ENCODE data around the gene SIM2. TPM values are rescaled to one million over a fixed set of nuclear protein-coding genes. Genes with fewer than 3 reads are reported as not detected.

The SIM2 gene
- total and polyA plus RNA-seq, 2 of the 13 experiments (the other 11 are each of a cell fraction or from before 2014, with no cell fraction given): 0.36 to 0.53 TPM

DNA sequence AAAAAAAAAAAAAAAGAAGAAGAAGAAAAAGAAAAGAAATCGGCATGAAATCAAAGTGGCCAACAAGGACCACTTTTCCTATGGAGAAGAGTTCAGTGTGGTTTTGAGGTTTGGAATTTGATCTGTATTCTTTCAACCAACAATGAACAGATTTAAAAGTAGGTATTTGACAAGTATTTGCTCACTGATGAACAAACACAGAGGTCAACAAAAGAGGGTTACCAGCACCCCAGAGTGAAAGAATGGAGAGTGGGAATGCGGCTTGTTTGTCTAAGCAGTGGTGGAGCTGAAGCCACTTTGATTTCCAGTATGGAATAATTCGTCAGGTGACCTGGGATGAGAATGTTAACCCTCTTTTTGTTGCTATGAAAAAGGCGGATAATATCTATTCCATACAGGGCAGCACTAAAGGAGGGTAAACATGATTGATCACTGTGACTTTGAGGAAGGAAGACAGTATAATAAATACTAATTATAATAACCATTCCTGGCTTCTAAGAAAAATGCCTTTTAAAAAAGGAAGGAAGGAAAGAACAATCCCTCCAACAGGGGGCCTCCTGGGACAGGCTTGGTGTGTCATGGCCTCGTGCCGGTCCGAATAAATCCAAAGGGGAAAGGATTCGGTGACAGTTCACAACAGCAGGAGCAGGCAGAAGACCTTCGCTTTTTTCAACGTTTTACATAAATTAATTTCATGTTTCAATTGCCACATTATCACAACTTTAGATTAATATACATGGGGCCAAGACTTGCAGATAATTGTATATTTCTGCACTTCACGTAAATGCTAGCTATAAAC lies 37.2 kb upstream of the SIM2 start (continued):
- TF ChIP-seq CBFB (CRISPR knock-in tag; IDR thresholded peaks at IDR 0.05) (peak; percentile 70; the same call in 1 of the 2 replicates), DPF2 (CRISPR knock-in tag; IDR thresholded peaks at IDR 0.05; ENCODE audit: borderline replicate concordance, low read depth) (no peak)
- TF ChIP-seq, protein P1, sequence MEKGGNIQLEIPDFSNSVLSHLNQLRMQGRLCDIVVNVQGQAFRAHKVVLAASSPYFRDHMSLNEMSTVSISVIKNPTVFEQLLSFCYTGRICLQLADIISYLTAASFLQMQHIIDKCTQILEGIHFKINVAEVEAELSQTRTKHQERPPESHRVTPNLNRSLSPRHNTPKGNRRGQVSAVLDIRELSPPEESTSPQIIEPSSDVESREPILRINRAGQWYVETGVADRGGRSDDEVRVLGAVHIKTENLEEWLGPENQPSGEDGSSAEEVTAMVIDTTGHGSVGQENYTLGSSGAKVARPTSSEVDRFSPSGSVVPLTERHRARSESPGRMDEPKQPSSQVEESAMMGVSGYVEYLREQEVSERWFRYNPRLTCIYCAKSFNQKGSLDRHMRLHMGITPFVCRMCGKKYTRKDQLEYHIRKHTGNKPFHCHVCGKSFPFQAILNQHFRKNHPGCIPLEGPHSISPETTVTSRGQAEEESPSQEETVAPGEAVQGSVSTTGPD (CRISPR knock-in tag; IDR thresholded peaks at IDR 0.05): no peak
- TF ChIP-seq, protein P2, sequence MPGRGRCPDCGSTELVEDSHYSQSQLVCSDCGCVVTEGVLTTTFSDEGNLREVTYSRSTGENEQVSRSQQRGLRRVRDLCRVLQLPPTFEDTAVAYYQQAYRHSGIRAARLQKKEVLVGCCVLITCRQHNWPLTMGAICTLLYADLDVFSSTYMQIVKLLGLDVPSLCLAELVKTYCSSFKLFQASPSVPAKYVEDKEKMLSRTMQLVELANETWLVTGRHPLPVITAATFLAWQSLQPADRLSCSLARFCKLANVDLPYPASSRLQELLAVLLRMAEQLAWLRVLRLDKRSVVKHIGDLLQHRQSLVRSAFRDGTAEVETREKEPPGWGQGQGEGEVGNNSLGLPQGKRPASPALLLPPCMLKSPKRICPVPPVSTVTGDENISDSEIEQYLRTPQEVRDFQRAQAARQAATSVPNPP (CRISPR knock-in tag; IDR thresholded peaks at IDR 0.05): no peak
- TF ChIP-seq, protein P3, sequence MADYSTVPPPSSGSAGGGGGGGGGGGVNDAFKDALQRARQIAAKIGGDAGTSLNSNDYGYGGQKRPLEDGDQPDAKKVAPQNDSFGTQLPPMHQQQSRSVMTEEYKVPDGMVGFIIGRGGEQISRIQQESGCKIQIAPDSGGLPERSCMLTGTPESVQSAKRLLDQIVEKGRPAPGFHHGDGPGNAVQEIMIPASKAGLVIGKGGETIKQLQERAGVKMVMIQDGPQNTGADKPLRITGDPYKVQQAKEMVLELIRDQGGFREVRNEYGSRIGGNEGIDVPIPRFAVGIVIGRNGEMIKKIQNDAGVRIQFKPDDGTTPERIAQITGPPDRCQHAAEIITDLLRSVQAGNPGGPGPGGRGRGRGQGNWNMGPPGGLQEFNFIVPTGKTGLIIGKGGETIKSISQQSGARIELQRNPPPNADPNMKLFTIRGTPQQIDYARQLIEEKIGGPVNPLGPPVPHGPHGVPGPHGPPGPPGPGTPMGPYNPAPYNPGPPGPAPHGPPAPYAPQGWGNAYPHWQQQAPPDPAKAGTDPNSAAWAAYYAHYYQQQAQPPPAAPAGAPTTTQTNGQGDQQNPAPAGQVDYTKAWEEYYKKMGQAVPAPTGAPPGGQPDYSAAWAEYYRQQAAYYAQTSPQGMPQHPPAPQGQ (CRISPR knock-in tag; IDR thresholded peaks at IDR 0.05; ENCODE audit: borderline replicate concordance): no peak

Measured in HepG2 (cell line).